ENCODE results near the gene GALK1. TPM values are rescaled to one million over a fixed set of nuclear protein-coding genes. Genes with fewer than 3 reads are reported as not detected.

The GALK1 gene
- total and polyA plus RNA-seq, 2 of the 13 experiments (the other 11 are each of a cell fraction or from before 2014, with no cell fraction given) = 59.9 to 93.6 TPM

DNA sequence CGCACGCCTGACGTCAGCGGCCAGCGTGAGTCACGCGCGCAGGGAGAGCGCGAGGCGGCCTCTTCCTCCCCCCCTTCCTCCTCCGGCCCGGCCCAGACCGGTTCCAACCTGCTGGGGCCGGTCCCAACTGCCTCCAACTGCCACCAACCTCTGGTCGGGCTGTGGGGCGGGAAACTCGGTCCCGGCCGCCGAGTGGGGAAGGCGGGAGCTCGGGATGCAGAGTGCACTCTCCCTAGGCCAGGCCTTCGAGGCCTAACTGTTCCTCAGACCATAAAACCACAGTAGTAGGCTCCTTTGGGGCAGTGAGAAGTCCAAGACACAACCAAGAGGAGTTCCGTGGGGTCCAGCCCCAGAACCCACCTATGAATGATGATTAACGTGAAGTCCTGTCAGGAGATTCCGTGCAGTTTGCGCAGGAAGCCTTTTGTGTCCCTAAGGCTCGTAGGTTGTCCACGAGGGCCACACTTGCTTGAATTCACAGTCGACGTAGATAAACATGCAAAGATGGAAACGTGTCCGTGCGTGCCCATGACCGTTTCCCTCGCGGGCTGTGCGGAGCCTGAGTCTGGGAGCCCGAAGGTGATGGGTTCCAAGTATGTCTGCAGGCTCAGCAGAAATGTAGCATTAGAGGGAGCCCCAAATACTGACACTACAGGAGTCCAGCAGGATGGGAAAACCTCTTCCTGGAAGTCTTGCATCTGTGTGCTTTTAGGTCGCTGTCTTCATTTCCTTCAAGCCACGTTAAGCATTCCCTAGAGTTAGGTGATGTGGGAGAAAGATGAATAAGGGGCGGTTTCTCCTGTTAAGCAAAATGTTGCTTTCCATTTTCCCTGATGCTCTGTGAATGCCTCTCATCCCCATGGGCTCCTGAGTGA lies 20.3 kb upstream of the GALK1 start (continued):
- peak; percentile 49 for TF ChIP-seq ZNF407 (CRISPR knock-in tag; IDR thresholded peaks at IDR 0.05; ENCODE audit: not compliant biosample characterization)
- TF ChIP-seq GPBP1L1 (CRISPR knock-in tag; IDR thresholded peaks at IDR 0.05) = no peak
- no peak for TF ChIP-seq HIC2 (CRISPR knock-in tag; IDR thresholded peaks at IDR 0.05; ENCODE audit: low read depth)
- TF ChIP-seq PHF8 (CRISPR knock-in tag; IDR thresholded peaks at IDR 0.05) = peak; percentile 96
- TF ChIP-seq, protein P1, sequence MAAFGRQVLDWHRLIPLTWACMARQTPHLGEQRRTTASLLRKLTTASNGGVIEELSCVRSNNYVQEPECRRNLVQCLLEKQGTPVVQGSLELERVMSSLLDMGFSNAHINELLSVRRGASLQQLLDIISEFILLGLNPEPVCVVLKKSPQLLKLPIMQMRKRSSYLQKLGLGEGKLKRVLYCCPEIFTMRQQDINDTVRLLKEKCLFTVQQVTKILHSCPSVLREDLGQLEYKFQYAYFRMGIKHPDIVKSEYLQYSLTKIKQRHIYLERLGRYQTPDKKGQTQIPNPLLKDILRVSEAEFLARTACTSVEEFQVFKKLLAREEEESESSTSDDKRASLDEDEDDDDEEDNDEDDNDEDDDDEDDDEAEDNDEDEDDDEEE (CRISPR knock-in tag; IDR thresholded peaks at IDR 0.05) = 0 out of 2 replicates have a peak, but pooled peaks have one; percentile 22
- TF ChIP-seq, protein P2, sequence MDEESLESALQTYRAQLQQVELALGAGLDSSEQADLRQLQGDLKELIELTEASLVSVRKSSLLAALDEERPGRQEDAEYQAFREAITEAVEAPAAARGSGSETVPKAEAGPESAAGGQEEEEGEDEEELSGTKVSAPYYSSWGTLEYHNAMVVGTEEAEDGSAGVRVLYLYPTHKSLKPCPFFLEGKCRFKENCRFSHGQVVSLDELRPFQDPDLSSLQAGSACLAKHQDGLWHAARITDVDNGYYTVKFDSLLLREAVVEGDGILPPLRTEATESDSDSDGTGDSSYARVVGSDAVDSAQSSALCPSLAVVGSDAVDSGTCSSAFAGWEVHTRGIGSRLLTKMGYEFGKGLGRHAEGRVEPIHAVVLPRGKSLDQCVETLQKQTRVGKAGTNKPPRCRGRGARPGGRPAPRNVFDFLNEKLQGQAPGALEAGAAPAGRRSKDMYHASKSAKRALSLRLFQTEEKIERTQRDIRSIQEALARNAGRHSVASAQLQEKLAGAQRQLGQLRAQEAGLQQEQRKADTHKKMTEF (CRISPR knock-in tag; IDR thresholded peaks at IDR 0.05) = peak; percentile 88; the same call in 1 of the 2 replicates
- 0 out of 2 replicates have a peak, but pooled peaks have one; percentile 72 for TF ChIP-seq MXD4 (CRISPR knock-in tag; IDR thresholded peaks at IDR 0.05)

All from HepG2 (cell line).